HCT116 (cell line): Measurements from ENCODE around the gene C3AR1. TPM values are rescaled to one million over a fixed set of nuclear protein-coding genes. Genes with fewer than 3 reads are reported as not detected.
A peak's percentile ranks its signal among the peaks of the same experiment; 100 is the strongest.

Experiments
- ATAC-seq: fragments of 200-7000 bp; cut with Tn5 transposase; 2 replicates; pipeline ENCODE4 v1.9.1; 2020; ENCODE audit warnings: mild to moderate bottlenecking, moderate library complexity
- BruUV-seq: library from RNA; stranded (reverse); fragments of 400-500 nt; replicated peaks from 2 replicates; lab custom pipeline; 2021; lab: Mats Ljungman, UMichigan
- CTCF ChIA-PET: fragments of 300-600 bp; sonication (Branson Sonifier 250); formaldehyde crosslinking; loops from one replicate; lab custom pipeline; 2021; ENCODE audit warnings: antibody characterized with exemption; lab: Charles Lee
- POLR2A ChIA-PET: fragments of 300-600, 350-600 bp; sonication (Branson Sonifier 250); formaldehyde crosslinking; loops from one replicate; lab custom pipeline; 2021; ENCODE audit warnings: antibody characterized with exemption; lab: Charles Lee
- RAD21 ChIA-PET, 2 experiments: fragments of 300-600 bp; sonication (Branson Sonifier 250); formaldehyde crosslinking; loops; one replicate each; lab custom pipeline; 2023; ENCODE audit warnings: low total read pairs in 2 of 2; ENCODE audit not compliant: uncharacterized antibody in 2 of 2, unreplicated experiment in 2 of 2, low non-redundant PET in 1 of 2; lab: Charles Lee
- DNase-seq: peaks from one replicate; pipeline ENCODE4 v3.0.0-alpha.2; 2010; ENCODE audit warnings: low read depth, low spot score
- H2AFZ ChIP-seq: fragments of 200-600 bp; shearing (Covaris generic), sonication (generic); 2 replicates; pipeline ENCODE4 v1.6.1; 2017; ENCODE audit warnings: low read depth, mixed run types, mixed read lengths, antibody characterized with exemption, low read length; ENCODE audit not compliant: poor library complexity, severe bottlenecking
- H3K27ac ChIP-seq: 2 replicates; pipeline ENCODE4 v1.5.1; 2012; ENCODE audit warnings: low read depth, low read length
- H3K27me3 ChIP-seq: fragments of 200-600 bp; sonication (generic); 2 replicates; pipeline ENCODE4 v1.6.1; 2016; ENCODE audit warnings: mixed run types, low read length, mixed read lengths; ENCODE audit not compliant: insufficient read depth
- H3K36me3 ChIP-seq, 2 experiments: fragments of 200-500 bp in 1 of 2; fragments of 200-600 bp in 1 of 2; sonication (Bioruptor generic) in 1 of 2; sonication (generic) in 1 of 2; 2 replicates each; pipeline versions ENCODE4 v1.5.1 to v1.6.1; 2014 to 2016; ENCODE audit warnings: low read length in 2 of 2, inconsistent platforms in 1 of 2, mixed read lengths in 1 of 2, mixed run types in 1 of 2; ENCODE audit not compliant: insufficient read depth in 2 of 2, control insufficient read depth in 1 of 2
- H3K4me1 ChIP-seq, 2 experiments: fragments of 200-600 bp in 1 of 2; sonication (generic) in 1 of 2; 2 replicates each; pipeline versions ENCODE4 v1.5.1 to v1.6.1; 2012 to 2017; ENCODE audit warnings: low read length in 2 of 2, inconsistent platforms in 1 of 2, mild to moderate bottlenecking in 1 of 2, mixed read lengths in 1 of 2, mixed run types in 1 of 2, moderate library complexity in 1 of 2; ENCODE audit not compliant: insufficient read depth in 2 of 2, control insufficient read depth in 1 of 2
- H3K4me2 ChIP-seq: fragments of 200-600 bp; sonication (generic); 2 replicates; pipeline ENCODE4 v1.6.1; 2017; ENCODE audit warnings: mixed run types, low read length, mixed read lengths
- H3K4me3 ChIP-seq, 2 experiments: fragments of 200-600 bp in 1 of 2; sonication (generic) in 1 of 2; replicated peaks in 1 of 2; 2 replicates each; pipeline ENCODE4 v1.5.1; 2011 to 2016; ENCODE audit warnings: low read length in 2 of 2, control low read depth in 1 of 2, low read depth in 1 of 2, mild to moderate bottlenecking in 1 of 2, mixed read lengths in 1 of 2, mixed run types in 1 of 2
- H3K79me2 ChIP-seq: fragments of 200-600 bp; sonication (generic); 2 replicates; pipeline ENCODE4 v1.6.1; 2017; ENCODE audit warnings: mild to moderate bottlenecking, mixed run types, low read length, moderate library complexity, mixed read lengths; ENCODE audit not compliant: insufficient read depth
- H3K9ac ChIP-seq: fragments of 200-600 bp; sonication (generic); 2 replicates; pipeline ENCODE4 v1.6.1; 2016; ENCODE audit warnings: low read length, mixed read lengths
- H3K9me2 ChIP-seq: fragments of 200-600 bp; sonication (generic), shearing (Covaris generic); 2 replicates; pipeline ENCODE4 v1.6.1; 2017; ENCODE audit warnings: mixed run types, mild to moderate bottlenecking, moderate library complexity; ENCODE audit not compliant: insufficient read depth
- H3K9me3 ChIP-seq, 2 experiments: fragments of 200-500 bp in 1 of 2; fragments of 200-600 bp in 1 of 2; sonication (Bioruptor generic) in 1 of 2; sonication (generic) in 1 of 2; 2 replicates each; pipeline ENCODE4 v1.6.1; 2014 to 2017; ENCODE audit warnings: low read length in 2 of 2, mixed read lengths in 2 of 2, inconsistent platforms in 1 of 2, low read depth in 1 of 2, mild to moderate bottlenecking in 1 of 2, mixed run types in 1 of 2, moderate library complexity in 1 of 2; ENCODE audit not compliant: control insufficient read depth in 1 of 2, insufficient read depth in 1 of 2
- H4K20me1 ChIP-seq: fragments of 200-600 bp; sonication (generic), shearing (Covaris generic); 2 replicates; pipeline ENCODE4 v1.6.1; 2017; ENCODE audit warnings: mixed run types, mild to moderate bottlenecking, moderate library complexity; ENCODE audit not compliant: insufficient read depth
- ELF1 ChIP-seq: IDR thresholded peaks from 2 replicates; pipeline ENCODE4 v1.6.1; 2012; ENCODE audit warnings: low read depth, borderline replicate concordance
- EZH2 ChIP-seq: fragments of 200-600 bp; sonication (generic); IDR thresholded peaks from 2 replicates; pipeline ENCODE4 v1.6.1; 2017; ENCODE audit warnings: antibody characterized with exemption, mixed run types
- EZH2phosphoT487 ChIP-seq: fragments of 200-600 bp; IDR thresholded peaks from 2 replicates; pipeline ENCODE4 v1.6.1; 2018; ENCODE audit warnings: antibody characterized with exemption, borderline replicate concordance
- POLR2A ChIP-seq: IDR thresholded peaks from 2 replicates; pipeline ENCODE4 v1.7.0; 2011; ENCODE audit warnings: borderline replicate concordance; ENCODE audit not compliant: insufficient read depth, insufficient read length; ENCODE audit errors: extremely low read depth
- SP1 ChIP-seq: IDR thresholded peaks from 2 replicates; pipeline ENCODE4 v1.6.1; 2012; ENCODE audit warnings: low read depth
- ZFX ChIP-seq: fragments of 450-650 bp; IDR thresholded peaks from 2 replicates; pipeline ENCODE4 v1.6.1; 2017
- intact Hi-C: fragments of 100-400 bp; cut with micrococcal nuclease; formaldehyde crosslinking; loops from 2 replicates; pipeline ENCODE4 v1.10.0; 2022
- total RNA-seq: library from RNA; stranded (reverse); gene quantifications from one replicate; pipeline ENCODE4 v1.2.1, GENCODE V29; 2021; ENCODE audit not compliant: unreplicated experiment

Gene C3AR1
- total RNA-seq, 1 experiment from 2014 or later = not detected

DNA sequence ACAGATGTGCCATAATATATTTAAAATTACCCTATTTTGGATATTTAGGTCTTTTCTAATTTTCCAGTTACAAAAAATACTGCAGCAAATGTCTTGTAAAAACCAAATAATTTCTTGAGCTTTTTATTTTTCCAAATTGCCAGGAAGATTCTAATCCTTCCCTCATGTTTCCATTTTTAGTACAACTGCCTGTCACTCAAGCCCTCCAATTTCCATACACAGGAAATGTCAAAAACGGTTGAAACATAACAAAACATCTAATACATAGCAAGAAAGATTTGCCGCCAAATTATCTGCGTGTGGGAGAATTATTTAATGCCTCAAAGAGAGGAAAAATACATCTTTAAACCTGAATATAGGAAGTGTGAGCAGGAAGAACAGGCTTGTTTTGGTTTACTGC, 36.0 kb downstream of the C3AR1 start:
- no peaks in the 10 kb centered on the region for H3K9me2 ChIP-seq
- peaks cover 18 to 52% of the 10 kb centered on the region in 2 experiments; a peak in 3 of 4 replicates for H3K4me1 ChIP-seq
- DNase-seq (no peak), ATAC-seq (no peak)
- H3K4me2 ChIP-seq = no peak overlapping the region
- peaks cover 23% of the 10 kb centered on the region for H3K79me2 ChIP-seq
- ChIA-PET RAD21 (no interaction called here), CTCF (no interaction called here), POLR2A (no interaction called here)
- intact Hi-C loops = no loop called here
- no peak overlapping the region for H3K4me3 ChIP-seq
- no peak overlapping the region for H3K9ac ChIP-seq
- H2AFZ ChIP-seq = no peak overlapping the region
- H3K36me3 ChIP-seq = no peaks in the 10 kb centered on the region
- no peaks in the 10 kb centered on the region for H3K9me3 ChIP-seq
- H3K27ac ChIP-seq = no peak overlapping the region
- no peaks in the 10 kb centered on the region for H3K27me3 ChIP-seq
- no TSS peak for BruUV-seq
- H4K20me1 ChIP-seq = no peaks in the 10 kb centered on the region
- TF ChIP-seq ZFX (no peak), POLR2A (no peak), ELF1 (no peak)

DNA sequence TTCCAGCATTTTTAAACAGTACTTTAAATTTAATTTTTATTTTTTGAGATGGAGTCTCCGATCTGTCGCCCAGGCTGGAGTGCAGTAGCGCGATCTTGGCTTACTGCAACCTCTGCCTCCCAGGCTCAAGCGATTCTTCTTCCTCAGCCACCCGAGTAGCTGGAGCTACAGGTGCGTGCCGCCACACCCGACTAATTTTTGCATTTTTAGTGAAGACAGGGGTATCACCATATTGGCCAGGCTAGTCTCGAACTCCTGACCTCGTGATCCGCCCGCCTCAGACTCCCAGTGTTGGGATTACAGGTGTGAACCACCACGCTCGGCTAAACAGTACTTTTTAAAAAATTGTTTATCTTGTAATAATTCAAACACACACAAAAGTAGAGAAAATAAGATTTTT, 37.9 kb downstream of the C3AR1 start:
- ChIA-PET RAD21 (no interaction called here), CTCF (interaction anchor here (1.7 to 2.1 kb wide), 2 partner anchors 35 to 95 kb away, joined by 3 to 7 read pairs; no protein-coding TSS in a partner anchor), POLR2A (no interaction called here)
- H3K36me3 ChIP-seq = no peaks in the 10 kb centered on the region
- no TSS peak for BruUV-seq
- DNase-seq = no peak
- H3K79me2 ChIP-seq = peaks cover 4% of the 10 kb centered on the region
- H2AFZ ChIP-seq = no peak overlapping the region
- H3K9ac ChIP-seq = peak overlapping the region; percentile 80; the same call in 1 of the 2 replicates
- no peaks in the 10 kb centered on the region for H4K20me1 ChIP-seq
- H3K4me3 ChIP-seq = peak overlapping the region in 1 of 2 experiments; percentile 62; a peak in 2 of 4 replicates
- peak overlapping the region; percentile 84 for H3K4me2 ChIP-seq
- H3K27me3 ChIP-seq = no peaks in the 10 kb centered on the region
- peaks cover 11 to 33% of the 10 kb centered on the region in 2 experiments; a peak in 3 of 4 replicates for H3K4me1 ChIP-seq
- no peak for ATAC-seq
- H3K9me3 ChIP-seq = no peaks in the 10 kb centered on the region
- no peaks in the 10 kb centered on the region for H3K9me2 ChIP-seq
- intact Hi-C loops = loop anchor here (5.0 kb wide), 1 partner anchor 54 kb away; the partner anchor contains the start of gene NECAP1
- H3K27ac ChIP-seq = no peak overlapping the region; the same call in 1 of the 2 replicates
- TF ChIP-seq SP1 = no peak
- TF ChIP-seq ELF1 = no peak
- TF ChIP-seq ZFX = no peak
- no peak for TF ChIP-seq EZH2phosphoT487
- no peak for TF ChIP-seq EZH2
